Amniotic epithelial cell (primary cell): ENCODE data around the gene CNMD.

ENCODE experiments used
- DNase-seq: peaks from one replicate; pipeline ENCODE4 v3.0.0-alpha.2; 2010; ENCODE audit warnings: low read depth

CNMD gene

GRCh38 chr13:52739468-52740071, at the start of gene CNMD:
CNMD (minus strand) TSS chr13:52739820; CDS start chr13:52739701, 119 bp downstream.
- no peak for DNase-seq

- no peak for DNase-seq
These were observed 48.4 kb upstream of the CNMD start for GRCh38 chr13:52788011-52788410.

- no peak for DNase-seq
These were observed 47.6 kb upstream of the CNMD start for GRCh38 chr13:52787235-52787634.

- no peak for DNase-seq
These were observed 47.1 kb upstream of the CNMD start for GRCh38 chr13:52786766-52787165.

- no peak for DNase-seq
These were observed 46.1 kb upstream of the CNMD start for GRCh38 chr13:52785739-52786138.

- no peak for DNase-seq
These were observed 45.1 kb upstream of the CNMD start for GRCh38 chr13:52784591-52785340.

GRCh38 chr13:52783943-52784342, 44.3 kb upstream of the CNMD start:
- DNase-seq = no peak

GRCh38 chr13:52782471-52783448, 43.1 kb upstream of the CNMD start:
- no peak for DNase-seq

- DNase-seq = no peak
These were observed 41.0 kb upstream of the CNMD start for GRCh38 chr13:52780611-52781010.

- no peak for DNase-seq
These were observed 40.5 kb upstream of the CNMD start for GRCh38 chr13:52780092-52780491.

- DNase-seq = no peak
These were observed 39.5 kb upstream of the CNMD start for GRCh38 chr13:52779103-52779502.

GRCh38 chr13:52776726-52777125, 37.1 kb upstream of the CNMD start:
- DNase-seq = no peak

GRCh38 chr13:52775511-52775910, 35.9 kb upstream of the CNMD start:
- no peak for DNase-seq

- no peak for DNase-seq
These were observed 28.4 kb upstream of the CNMD start for GRCh38 chr13:52767949-52768516.

GRCh38 chr13:52765611-52766390, 26.2 kb upstream of the CNMD start:
- DNase-seq = no peak

- DNase-seq = no peak
These were observed 20.5 kb upstream of the CNMD start for GRCh38 chr13:52760077-52760476.

GRCh38 chr13:52758114-52758513, 18.5 kb upstream of the CNMD start:
- no peak for DNase-seq

GRCh38 chr13:52751196-52751595, 11.6 kb upstream of the CNMD start:
- no peak for DNase-seq

- DNase-seq = no peak
These were observed 11.1 kb upstream of the CNMD start for GRCh38 chr13:52750713-52751112.

GRCh38 chr13:52749419-52749818, 9.8 kb upstream of the CNMD start:
- no peak for DNase-seq

GRCh38 chr13:52746141-52746540, 6.5 kb upstream of the CNMD start:
- DNase-seq = no peak
